A673 (cell line): Measurements from ENCODE around the gene SIT1. TPM values are rescaled to one million over a fixed set of nuclear protein-coding genes. Genes with fewer than 3 reads are reported as not detected.

Experiments used
- BruUV-seq: library from RNA; stranded (reverse); fragments of 400-500 nt; replicated peaks from 2 replicates; lab custom pipeline; 2021; lab: Mats Ljungman, UMichigan
- CTCF ChIA-PET: fragments of 300-600 bp; sonication (Branson Sonifier 250); formaldehyde crosslinking; loops from one replicate; lab custom pipeline; 2022; ENCODE audit warnings: antibody characterized with exemption; lab: Charles Lee
- POLR2A ChIA-PET: fragments of 300-600 bp; sonication (Branson Sonifier 250); formaldehyde crosslinking; loops from one replicate; lab custom pipeline; 2022; ENCODE audit warnings: antibody characterized with exemption; ENCODE audit not compliant: low non-redundant PET; lab: Charles Lee
- DNase-seq: peaks from one replicate; pipeline ENCODE4 v3.0.0-alpha.2; 2015; ENCODE audit warnings: low spot score
- H3K27ac ChIP-seq: fragments of 200-600 bp; sonication (generic); 2 replicates; pipeline ENCODE4 v1.5.1; 2016; ENCODE audit warnings: mixed run types, low read depth, mild to moderate bottlenecking, mixed read lengths, antibody characterized with exemption, low read length; ENCODE audit not compliant: poor library complexity, severe bottlenecking
- H3K27me3 ChIP-seq: fragments of 200-600 bp; sonication (generic); replicated peaks from 2 replicates; pipeline ENCODE4 v1.6.1; 2017; ENCODE audit warnings: mixed run types, low read depth, mild to moderate bottlenecking, mixed read lengths, antibody characterized with exemption, low read length; ENCODE audit not compliant: insufficient read depth, poor library complexity
- H3K36me3 ChIP-seq: fragments of 200-600 bp; sonication (generic); 2 replicates; pipeline ENCODE4 v1.6.1; 2016; ENCODE audit warnings: mixed run types, mild to moderate bottlenecking, mixed read lengths, antibody characterized with exemption, low read length; ENCODE audit not compliant: insufficient read depth, poor library complexity, severe bottlenecking
- H3K4me1 ChIP-seq: fragments of 200-600 bp; sonication (generic); 2 replicates; pipeline ENCODE4 v1.6.1; 2017; ENCODE audit warnings: mixed run types, mild to moderate bottlenecking, mixed read lengths, antibody characterized with exemption, low read length; ENCODE audit not compliant: insufficient read depth, poor library complexity, severe bottlenecking
- H3K4me3 ChIP-seq: fragments of 200-600 bp; sonication (generic); 2 replicates; pipeline ENCODE4 v1.5.1; 2016; ENCODE audit warnings: low read depth, mixed run types, mild to moderate bottlenecking, mixed read lengths, low read length; ENCODE audit not compliant: poor library complexity, severe bottlenecking
- H3K9me3 ChIP-seq: fragments of 200-600 bp; sonication (generic); 2 replicates; pipeline ENCODE4 v1.6.1; 2016; ENCODE audit warnings: mixed run types, low read depth, mild to moderate bottlenecking, mixed read lengths, antibody characterized with exemption, low read length; ENCODE audit not compliant: poor library complexity, severe bottlenecking
- CTCF ChIP-seq: fragments of 300-800, 200-600 bp; sonication (generic); conservative IDR thresholded peaks from 2 replicates; pipeline ENCODE4 v1.5.1; 2017; ENCODE audit warnings: low read depth, mild to moderate bottlenecking, antibody characterized with exemption, low read length, moderate library complexity, mixed read lengths
- EZH2 ChIP-seq: fragments of 200-600 bp; sonication (generic); IDR thresholded peaks from 2 replicates; pipeline ENCODE4 v1.6.1; 2017; ENCODE audit warnings: borderline replicate concordance, low read depth, mild to moderate bottlenecking, mixed read lengths, antibody characterized with exemption, low read length; ENCODE audit not compliant: poor library complexity, severe bottlenecking
- intact Hi-C: fragments of 100-400 bp; cut with micrococcal nuclease; formaldehyde crosslinking; loops from one replicate; pipeline ENCODE4 v1.10.0; 2022; ENCODE audit not compliant: unreplicated experiment
- total RNA-seq: library from RNA; stranded (reverse); gene quantifications from 2 replicates; pipeline ENCODE4 v1.2.3, GENCODE V29; 2021

SIT1 gene
- total RNA-seq, 1 experiment from 2014 or later = not detected

- H3K9me3 ChIP-seq = no peaks in the 10 kb centered on the region
- no peak overlapping the region for H3K27ac ChIP-seq
- POLR2A ChIA-PET = no interaction called here
- CTCF ChIA-PET = interaction anchor here (1.3 kb wide), 1 partner anchor 21 kb away, joined by 3 read pairs; no protein-coding TSS in a partner anchor
- no peaks in the 10 kb centered on the region for H3K27me3 ChIP-seq
- no peak for DNase-seq
- H3K36me3 ChIP-seq = no peaks in the 10 kb centered on the region
- intact Hi-C loops = no loop called here
- no peak overlapping the region for H3K4me3 ChIP-seq
- BruUV-seq = no TSS peak
- no peaks in the 10 kb centered on the region for H3K4me1 ChIP-seq
- no peak for TF ChIP-seq CTCF
- no peak for TF ChIP-seq EZH2
Observed at GRCh38 chr9:35629597-35629996, 21.1 kb downstream of the SIT1 start.

- H3K9me3 ChIP-seq = no peaks in the 10 kb centered on the region
- BruUV-seq = no TSS peak
- H3K4me3 ChIP-seq = no peak overlapping the region
- no peaks in the 10 kb centered on the region for H3K27me3 ChIP-seq
- no peaks in the 10 kb centered on the region for H3K36me3 ChIP-seq
- intact Hi-C loops = no loop called here
- H3K4me1 ChIP-seq = no peaks in the 10 kb centered on the region
- H3K27ac ChIP-seq = no peak overlapping the region
- ChIA-PET POLR2A (no interaction called here), CTCF (interaction anchor here (1.3 kb wide), 1 partner anchor 20 kb away, joined by 3 read pairs; no protein-coding TSS in a partner anchor)
- no peak for TF ChIP-seq EZH2
- DNase-seq = no peak
Observed at GRCh38 chr9:35628389-35628991, 22.2 kb downstream of the SIT1 start.

GRCh38 chr9:35627575-35627974, 23.2 kb downstream of the SIT1 start:
- H3K36me3 ChIP-seq = no peaks in the 10 kb centered on the region
- BruUV-seq = no TSS peak
- intact Hi-C loops = no loop called here
- no peak overlapping the region for H3K4me3 ChIP-seq
- TF ChIP-seq EZH2 (no peak), CTCF (no peak)
- ChIA-PET CTCF (no interaction called here), POLR2A (no interaction called here)
- H3K27ac ChIP-seq = no peak overlapping the region
- DNase-seq = no peak
- no peaks in the 10 kb centered on the region for H3K9me3 ChIP-seq
- H3K27me3 ChIP-seq = no peaks in the 10 kb centered on the region
- no peaks in the 10 kb centered on the region for H3K4me1 ChIP-seq

- no peaks in the 10 kb centered on the region for H3K9me3 ChIP-seq
- H3K4me3 ChIP-seq = no peak overlapping the region
- TF ChIP-seq EZH2 = no peak
- intact Hi-C loops = no loop called here
- ChIA-PET POLR2A (no interaction called here), CTCF (no interaction called here)
- DNase-seq = no peak
- no peaks in the 10 kb centered on the region for H3K36me3 ChIP-seq
- H3K4me1 ChIP-seq = no peaks in the 10 kb centered on the region
- H3K27ac ChIP-seq = no peak overlapping the region
- no TSS peak for BruUV-seq
- H3K27me3 ChIP-seq = peaks cover 26% of the 10 kb centered on the region
Observed at GRCh38 chr9:35619800-35620158, 31.0 kb downstream of the SIT1 start.
